Glomerular visceral epithelial cell (primary cell): ENCODE measurements around the gene DRAP1.

Experiments used
- DNase-seq: peaks from one replicate; pipeline ENCODE4 v3.0.0-alpha.2; 2016; ENCODE audit errors: extremely low spot score

The DRAP1 gene, protein sequence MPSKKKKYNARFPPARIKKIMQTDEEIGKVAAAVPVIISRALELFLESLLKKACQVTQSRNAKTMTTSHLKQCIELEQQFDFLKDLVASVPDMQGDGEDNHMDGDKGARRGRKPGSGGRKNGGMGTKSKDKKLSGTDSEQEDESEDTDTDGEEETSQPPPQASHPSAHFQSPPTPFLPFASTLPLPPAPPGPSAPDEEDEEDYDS

DNA sequence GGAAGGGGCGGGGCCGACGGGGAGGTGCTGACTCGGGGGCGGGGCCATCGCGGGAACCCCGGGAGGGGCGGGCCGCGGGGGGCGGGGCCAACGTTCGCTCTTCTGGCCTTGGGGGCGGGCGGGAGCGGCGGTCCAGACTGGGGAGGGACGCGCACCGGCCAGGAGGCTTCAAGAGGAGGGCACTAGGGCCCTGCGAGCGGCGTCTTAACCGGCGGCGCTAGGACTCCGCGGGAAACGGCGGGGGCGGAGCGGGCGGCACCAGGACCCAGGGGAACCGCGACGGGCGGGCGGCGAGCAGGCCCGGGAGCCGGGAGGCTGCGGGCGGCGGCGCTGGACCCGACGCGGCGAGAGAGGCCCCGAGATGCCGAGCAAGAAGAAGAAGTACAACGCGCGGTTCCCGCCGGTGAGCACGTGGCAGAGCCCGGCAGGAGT is at the start of gene DRAP1:
DRAP1 (plus strand) TSS at position 286 of the 432 bp plus-strand sequence; CDS start at position 362, 76 bp downstream.
- DNase-seq, result peak; percentile 99

GRCh38 chr11:65869643-65870306 is 49.5 kb upstream of the DRAP1 start:
- DNase-seq, result no peak

- DNase-seq, result no peak
Observed at GRCh38 chr11:65870307-65870658, 48.9 kb upstream of the DRAP1 start.

DNA sequence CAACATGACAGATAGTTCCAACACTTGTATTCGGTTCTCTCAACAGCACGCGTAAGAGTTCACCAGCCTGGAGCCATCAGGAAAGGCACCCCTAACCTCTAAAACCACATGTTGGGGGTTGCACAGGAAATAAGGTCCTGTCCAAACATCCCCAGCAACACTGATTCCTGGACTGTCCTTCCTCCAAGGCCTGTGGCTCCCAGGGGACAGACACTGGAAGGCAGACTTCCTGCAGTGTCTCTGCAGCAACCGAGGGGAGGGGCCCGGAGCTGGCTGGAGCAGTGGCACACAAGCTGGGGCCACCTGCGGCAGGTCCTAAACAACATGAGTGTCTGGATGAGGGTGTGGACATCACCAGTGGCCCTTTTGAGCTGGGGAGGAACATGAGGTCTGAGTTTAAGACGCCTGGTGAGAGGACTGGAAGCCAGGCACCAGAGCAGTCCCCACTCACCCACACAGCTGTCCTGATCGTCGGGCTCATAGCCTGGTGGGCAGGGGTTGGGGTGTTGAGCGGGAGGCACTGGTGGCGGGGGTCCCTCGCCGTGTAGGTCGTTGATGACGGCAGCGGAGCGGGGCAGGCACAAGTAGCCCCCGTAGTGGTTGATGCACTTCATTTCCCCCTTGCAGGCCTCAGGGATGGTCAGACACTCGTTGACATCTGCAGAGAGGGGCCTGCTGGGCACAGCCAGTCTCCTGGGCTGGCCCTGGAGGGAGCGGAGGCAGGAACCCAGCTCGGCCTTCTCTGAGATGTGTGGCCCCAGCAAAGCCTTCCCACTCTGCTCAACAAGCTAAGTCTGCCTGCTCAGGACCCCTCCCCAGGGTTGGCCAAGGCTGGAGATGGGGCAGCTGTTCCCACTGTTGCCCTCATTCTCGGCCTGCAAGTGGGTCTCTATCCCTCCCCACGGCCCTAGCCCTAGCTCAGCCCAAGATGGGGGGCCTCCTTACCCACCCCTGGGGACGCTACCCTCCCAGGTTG is 48.2 kb upstream of the DRAP1 start:
- no peak for DNase-seq

- no peak for DNase-seq
Observed at GRCh38 chr11:65871811-65872548, 47.2 kb upstream of the DRAP1 start.

DNA sequence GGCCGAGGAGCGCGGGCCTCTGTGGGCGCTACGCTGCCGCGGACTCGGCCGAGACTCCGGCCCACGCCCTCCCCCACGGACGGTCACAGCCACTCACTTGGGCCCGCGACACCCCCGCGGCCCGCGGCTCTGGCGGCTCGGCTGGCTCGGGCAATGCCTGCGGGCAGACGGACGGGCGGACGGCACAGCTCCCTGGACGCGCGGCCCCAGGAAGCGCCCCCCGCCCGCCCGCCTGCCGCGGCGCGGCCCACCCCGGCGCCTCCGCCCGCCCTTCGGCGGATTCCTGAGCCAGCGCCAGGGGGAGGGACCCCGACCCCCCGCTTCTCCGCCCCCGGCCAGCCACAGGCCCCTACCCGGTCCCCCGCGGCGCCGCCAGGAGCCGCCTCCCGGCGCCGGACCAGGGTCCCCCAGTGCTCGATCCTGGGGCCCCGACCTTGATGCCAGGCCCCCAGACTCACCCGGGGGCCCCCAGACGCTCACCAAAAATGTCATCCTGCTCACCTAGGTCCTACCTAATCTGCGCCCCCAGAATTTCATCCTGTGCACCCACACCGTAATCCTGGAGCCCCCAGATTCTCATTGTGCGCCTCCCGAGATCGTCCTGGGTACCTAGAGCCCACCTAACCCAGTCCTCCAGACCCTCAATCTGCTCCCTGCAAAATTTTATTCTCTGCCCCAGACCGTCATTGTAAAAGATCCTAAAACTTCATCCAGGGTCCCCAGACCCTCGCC is 46.5 kb upstream of the DRAP1 start, which contains the start of gene EFEMP2:
EFEMP2 (minus strand) TSS at position 215 of the 732 bp plus-strand sequence. CDS start 446 bp downstream, outside the sequence.
- DNase-seq, result peak; percentile 56

DNA sequence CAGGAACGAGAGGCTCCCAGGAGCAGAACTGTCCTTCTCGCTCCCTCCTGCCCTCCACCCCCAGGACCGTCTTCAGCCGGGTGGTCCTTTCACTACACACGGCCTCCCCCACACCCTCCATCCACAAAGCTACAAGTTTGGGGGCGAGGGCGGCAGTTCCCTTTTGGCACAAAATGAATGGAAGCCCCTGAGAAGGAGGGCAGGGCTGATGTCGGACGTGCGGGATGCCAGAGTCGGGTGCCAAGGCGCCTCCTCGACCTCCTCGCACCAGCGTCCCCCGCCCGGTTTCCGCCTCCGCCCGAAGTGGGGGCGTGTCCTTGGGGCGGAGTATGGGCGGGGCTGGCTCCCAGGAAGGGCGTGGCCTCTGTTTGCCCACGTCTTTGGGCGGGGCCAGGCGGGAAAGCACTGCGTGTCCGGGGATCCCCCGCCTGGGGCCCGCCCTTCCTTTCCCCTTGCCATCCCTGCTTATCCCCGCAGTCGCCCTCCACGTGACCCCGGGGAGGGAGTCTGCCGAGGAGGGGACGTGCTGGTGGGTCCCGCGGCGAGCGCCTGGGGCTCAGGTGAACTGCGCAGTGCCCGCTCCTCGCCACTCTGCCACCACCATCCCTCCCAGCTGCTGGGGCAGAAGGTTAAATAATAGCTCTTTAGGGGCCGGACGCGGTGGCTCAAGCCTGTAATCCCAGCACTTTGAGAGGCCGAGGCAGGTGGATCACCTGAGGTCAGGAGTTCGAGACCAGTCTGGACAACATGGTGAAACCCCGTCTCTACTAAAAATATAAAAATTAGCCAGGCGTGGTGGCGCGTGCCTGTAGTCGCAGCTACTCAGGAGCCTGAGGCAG is 45.7 kb upstream of the DRAP1 start:
- DNase-seq, result peak; percentile 95

GRCh38 chr11:65879617-65880016 is 39.6 kb upstream of the DRAP1 start, which contains the start of gene CTSW:
Gene CTSW, plus strand, starts transcription at chr11:65879837. Its CDS starts 18 bp downstream, at chr11:65879855.
- DNase-seq, result no peak

DNA sequence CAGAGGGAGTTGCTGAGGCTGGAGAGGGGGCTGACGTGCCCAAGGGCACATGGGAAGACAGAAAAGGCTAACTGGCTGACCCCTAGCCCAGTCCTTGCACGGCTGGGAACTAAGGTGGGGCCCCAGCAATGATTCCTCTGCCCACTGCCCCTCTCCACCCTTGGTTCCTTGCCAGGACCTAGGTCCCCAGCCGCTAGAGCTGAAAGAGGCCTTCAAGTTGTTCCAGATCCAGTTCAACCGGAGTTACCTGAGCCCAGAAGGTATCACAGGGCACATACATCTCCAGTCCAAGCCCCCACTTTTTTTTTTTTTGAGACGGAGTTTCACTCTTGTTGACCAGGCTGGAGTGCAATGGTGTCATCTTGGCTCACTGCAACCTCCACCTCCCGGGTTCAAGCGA is 39.2 kb upstream of the DRAP1 start:
- DNase-seq, result no peak

DNA sequence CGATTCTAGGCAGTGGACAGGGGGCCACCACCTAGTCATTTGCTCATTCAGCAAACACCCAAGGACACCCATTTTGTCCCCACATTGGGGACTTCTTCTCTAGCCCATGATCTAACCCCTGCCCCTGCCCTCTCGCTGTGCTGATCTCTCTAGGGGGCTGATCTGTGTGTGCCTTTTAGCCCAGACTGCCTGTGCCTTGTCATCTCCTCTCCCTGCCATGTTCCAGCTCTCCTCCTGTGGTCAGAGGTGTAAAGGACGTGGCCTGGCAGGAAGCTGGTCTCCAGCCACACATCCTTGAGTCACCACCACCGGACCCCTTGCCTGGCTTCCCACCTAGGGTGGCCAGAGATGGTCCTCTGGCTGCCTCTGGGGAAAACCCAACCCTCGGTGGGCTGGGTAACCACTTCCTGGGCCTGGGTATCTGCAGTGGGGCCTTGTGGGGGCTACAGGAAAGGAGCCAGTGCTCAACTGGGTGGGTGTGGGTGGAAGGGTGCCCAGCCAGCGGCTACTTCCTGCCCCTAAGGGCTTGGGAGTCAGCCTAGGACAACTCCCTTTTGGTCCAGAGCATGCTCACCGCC is 38.3 kb upstream of the DRAP1 start:
- DNase-seq, result peak; percentile 75

- no peak for DNase-seq
Observed at GRCh38 chr11:65882120-65883057, 36.8 kb upstream of the DRAP1 start.

- no peak for DNase-seq
Observed at GRCh38 chr11:65883058-65883761, 36.0 kb upstream of the DRAP1 start.

DNA sequence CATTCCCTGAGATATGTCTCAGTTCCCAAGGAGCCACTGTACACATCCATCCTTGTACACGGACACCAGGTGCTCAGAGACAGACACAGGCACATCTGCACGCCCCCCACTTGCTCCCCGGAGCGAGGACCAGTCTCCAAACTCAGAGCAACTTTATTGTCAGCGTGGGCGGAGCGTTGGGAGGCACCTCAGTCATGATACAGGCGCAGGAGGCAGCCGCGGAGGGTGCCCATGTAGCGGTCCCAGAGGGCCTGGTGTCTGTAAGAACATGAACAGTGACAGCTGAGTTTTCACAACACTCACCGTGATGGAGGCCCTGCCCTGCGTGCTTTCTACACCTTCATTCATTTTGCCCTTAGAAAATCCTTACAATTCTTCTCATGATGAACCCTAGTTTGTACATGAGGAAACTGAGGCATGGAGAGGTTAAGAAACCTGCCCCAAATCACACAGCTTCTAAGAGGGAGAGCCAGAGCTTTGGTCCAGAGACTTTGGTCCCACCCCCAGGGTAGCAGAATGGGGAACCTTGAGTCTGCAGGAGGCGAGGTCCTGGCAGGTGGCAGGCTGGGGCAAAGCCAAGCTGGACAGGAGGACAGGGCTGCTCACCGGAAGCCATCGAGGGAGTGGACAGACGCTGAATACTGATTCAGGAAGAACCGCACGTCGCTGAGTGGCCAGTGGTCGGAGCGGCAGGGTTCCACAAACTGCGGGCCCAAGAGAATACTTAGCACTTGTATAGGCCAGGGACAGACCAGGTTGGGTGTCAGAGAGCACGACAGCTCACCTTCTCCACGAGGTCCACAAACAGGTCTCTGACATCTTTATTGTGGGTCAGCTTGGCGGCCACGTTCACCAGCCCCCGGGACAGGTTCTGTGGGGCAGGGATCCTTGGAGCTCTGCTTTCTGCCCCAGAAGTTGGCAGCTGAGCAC is 35.2 kb upstream of the DRAP1 start:
- DNase-seq, result no peak

DNA sequence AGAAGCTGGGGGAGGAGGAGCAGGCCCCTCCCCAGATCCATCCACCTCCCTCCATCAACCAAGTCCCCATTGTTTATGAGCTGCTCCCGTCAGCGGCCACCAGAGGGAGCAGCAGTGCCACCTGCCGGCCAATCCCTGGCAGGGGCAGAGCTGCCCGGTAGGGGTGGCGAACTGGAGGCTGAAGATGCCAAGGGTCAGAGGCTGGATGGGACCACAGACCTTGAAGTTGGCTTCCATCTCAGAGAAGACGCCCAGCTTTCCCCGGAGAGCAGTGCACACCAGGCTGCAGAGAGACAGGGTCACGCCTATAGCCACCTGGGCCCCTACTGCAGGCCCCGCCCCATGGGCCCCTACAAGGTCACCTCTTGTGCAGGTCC is 34.5 kb upstream of the DRAP1 start:
- peak; percentile 82 for DNase-seq

GRCh38 chr11:65885231-65885630 is 34.0 kb upstream of the DRAP1 start:
- DNase-seq, result no peak

DNA sequence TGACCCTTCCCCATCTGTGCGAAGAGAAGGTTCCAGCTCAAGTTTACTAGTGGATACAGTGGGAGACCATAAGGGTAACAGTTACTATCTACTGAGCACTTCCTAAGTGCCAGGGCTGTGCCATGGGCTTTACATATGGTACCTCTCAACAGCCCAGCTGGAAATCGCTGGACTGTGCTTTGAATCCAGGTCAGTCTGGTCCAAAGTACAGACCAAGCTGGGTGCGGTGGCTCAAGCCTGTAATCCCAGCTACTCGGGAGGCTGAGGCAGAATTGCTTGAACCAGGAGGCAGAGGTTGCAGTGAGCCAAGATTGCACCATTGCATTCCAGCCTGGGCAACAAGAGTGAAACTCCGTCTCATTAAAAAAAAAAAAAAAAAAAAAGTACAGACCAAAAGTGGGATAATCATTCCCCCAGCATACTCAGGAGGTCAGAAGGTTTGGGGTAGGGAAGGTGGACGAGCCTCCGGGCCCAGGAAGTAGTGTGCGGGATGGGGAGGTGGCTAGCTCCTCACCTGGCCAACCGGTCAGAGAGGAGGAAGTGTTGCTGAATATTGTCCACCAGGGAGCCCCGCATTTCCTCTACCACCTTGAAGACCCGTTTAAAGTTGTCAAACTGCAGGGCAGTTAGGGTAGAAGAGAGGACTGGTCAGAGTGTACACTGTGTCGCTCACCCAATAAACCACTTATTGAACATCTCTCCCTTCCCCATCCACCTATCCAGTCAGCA is 33.3 kb upstream of the DRAP1 start:
- no peak for DNase-seq
